ENCODE data around the gene GRM3.

DNA sequence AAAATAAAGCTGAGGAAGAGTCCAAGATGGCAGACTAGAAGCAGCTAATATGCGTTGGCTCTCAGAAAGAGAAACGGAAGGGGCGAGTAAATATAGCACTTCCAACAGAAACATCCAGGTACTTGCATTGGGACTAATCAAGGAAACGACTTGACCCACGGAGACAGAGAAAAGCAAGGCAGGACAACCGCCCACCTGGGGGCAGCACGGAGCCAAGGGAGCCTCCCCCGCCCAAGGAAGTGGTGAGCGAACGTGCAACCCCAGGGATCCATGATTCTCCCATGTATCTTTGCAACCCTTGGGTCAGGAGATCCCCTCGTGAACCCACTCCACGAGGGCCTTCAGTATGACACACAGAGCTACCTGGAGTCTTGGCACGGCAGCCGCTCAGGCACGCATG is 45.4 kb upstream of the GRM3 start:
- TF ChIP-seq MXI1 (IDR thresholded peaks at IDR 0.05; ENCODE audit: low read depth, low read length) (no peak), POLR2AphosphoS5 (IDR thresholded peaks at IDR 0.05; ENCODE audit: low read depth, low read length) (no peak), EP300 (IDR thresholded peaks at IDR 0.05; ENCODE audit: borderline replicate concordance in 1 of 2, low read depth in 1 of 2, low read length in 1 of 2) (no peak)
- TF ChIP-seq, protein P1, sequence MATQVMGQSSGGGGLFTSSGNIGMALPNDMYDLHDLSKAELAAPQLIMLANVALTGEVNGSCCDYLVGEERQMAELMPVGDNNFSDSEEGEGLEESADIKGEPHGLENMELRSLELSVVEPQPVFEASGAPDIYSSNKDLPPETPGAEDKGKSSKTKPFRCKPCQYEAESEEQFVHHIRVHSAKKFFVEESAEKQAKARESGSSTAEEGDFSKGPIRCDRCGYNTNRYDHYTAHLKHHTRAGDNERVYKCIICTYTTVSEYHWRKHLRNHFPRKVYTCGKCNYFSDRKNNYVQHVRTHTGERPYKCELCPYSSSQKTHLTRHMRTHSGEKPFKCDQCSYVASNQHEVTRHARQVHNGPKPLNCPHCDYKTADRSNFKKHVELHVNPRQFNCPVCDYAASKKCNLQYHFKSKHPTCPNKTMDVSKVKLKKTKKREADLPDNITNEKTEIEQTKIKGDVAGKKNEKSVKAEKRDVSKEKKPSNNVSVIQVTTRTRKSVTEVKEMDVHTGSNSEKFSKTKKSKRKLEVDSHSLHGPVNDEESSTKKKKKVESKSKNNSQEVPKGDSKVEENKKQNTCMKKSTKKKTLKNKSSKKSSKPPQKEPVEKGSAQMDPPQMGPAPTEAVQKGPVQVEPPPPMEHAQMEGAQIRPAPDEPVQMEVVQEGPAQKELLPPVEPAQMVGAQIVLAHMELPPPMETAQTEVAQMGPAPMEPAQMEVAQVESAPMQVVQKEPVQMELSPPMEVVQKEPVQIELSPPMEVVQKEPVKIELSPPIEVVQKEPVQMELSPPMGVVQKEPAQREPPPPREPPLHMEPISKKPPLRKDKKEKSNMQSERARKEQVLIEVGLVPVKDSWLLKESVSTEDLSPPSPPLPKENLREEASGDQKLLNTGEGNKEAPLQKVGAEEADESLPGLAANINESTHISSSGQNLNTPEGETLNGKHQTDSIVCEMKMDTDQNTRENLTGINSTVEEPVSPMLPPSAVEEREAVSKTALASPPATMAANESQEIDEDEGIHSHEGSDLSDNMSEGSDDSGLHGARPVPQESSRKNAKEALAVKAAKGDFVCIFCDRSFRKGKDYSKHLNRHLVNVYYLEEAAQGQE (IDR thresholded peaks at IDR 0.05; ENCODE audit: low read depth, low read length), result no peak
- TF ChIP-seq, protein P2, sequence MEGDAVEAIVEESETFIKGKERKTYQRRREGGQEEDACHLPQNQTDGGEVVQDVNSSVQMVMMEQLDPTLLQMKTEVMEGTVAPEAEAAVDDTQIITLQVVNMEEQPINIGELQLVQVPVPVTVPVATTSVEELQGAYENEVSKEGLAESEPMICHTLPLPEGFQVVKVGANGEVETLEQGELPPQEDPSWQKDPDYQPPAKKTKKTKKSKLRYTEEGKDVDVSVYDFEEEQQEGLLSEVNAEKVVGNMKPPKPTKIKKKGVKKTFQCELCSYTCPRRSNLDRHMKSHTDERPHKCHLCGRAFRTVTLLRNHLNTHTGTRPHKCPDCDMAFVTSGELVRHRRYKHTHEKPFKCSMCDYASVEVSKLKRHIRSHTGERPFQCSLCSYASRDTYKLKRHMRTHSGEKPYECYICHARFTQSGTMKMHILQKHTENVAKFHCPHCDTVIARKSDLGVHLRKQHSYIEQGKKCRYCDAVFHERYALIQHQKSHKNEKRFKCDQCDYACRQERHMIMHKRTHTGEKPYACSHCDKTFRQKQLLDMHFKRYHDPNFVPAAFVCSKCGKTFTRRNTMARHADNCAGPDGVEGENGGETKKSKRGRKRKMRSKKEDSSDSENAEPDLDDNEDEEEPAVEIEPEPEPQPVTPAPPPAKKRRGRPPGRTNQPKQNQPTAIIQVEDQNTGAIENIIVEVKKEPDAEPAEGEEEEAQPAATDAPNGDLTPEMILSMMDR (IDR thresholded peaks at IDR 0.05), result peak; percentile 62
- TF ChIP-seq, protein P3, sequence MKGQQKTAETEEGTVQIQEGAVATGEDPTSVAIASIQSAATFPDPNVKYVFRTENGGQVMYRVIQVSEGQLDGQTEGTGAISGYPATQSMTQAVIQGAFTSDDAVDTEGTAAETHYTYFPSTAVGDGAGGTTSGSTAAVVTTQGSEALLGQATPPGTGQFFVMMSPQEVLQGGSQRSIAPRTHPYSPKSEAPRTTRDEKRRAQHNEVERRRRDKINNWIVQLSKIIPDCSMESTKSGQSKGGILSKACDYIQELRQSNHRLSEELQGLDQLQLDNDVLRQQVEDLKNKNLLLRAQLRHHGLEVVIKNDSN (IDR thresholded peaks at IDR 0.05; ENCODE audit: borderline replicate concordance, low read depth), result no peak
- TF ChIP-seq, protein P4, sequence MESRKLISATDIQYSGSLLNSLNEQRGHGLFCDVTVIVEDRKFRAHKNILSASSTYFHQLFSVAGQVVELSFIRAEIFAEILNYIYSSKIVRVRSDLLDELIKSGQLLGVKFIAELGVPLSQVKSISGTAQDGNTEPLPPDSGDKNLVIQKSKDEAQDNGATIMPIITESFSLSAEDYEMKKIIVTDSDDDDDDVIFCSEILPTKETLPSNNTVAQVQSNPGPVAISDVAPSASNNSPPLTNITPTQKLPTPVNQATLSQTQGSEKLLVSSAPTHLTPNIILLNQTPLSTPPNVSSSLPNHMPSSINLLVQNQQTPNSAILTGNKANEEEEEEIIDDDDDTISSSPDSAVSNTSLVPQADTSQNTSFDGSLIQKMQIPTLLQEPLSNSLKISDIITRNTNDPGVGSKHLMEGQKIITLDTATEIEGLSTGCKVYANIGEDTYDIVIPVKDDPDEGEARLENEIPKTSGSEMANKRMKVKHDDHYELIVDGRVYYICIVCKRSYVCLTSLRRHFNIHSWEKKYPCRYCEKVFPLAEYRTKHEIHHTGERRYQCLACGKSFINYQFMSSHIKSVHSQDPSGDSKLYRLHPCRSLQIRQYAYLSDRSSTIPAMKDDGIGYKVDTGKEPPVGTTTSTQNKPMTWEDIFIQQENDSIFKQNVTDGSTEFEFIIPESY (IDR thresholded peaks at IDR 0.05; ENCODE audit: borderline replicate concordance, low read depth), result no peak

All from SK-N-SH (cell line).